Keratinocyte (primary cell): Measurements from ENCODE around the gene TPM4. TPM values are rescaled to one million over a fixed set of nuclear protein-coding genes. Genes with fewer than 3 reads are reported as not detected.

Source experiments
- DNase-seq: peaks from one replicate; pipeline ENCODE4 v3.0.0-alpha.2; 2011; ENCODE audit warnings: low read depth, missing footprints, low spot score
- FAIRE-seq: peaks from 2 replicates; lab custom pipeline; 2011; peaks lifted over from hg19 to GRCh38; lab: Jason Lieb, UNC
- H2AFZ ChIP-seq: 2 replicates; pipeline ENCODE4 v1.6.0; 2012; ENCODE audit warnings: low read length, control low read depth, inconsistent platforms; ENCODE audit not compliant: control insufficient read depth
- H3K27ac ChIP-seq: 2 replicates; pipeline ENCODE4 v1.5.1; 2011; ENCODE audit warnings: low read length; ENCODE audit not compliant: control insufficient read depth, insufficient read depth
- H3K27me3 ChIP-seq: 3 replicates; pipeline ENCODE4 v1.6.0; 2011; ENCODE audit warnings: low read length; ENCODE audit not compliant: control insufficient read depth, insufficient read depth; ENCODE audit errors: extremely low read depth
- H3K36me3 ChIP-seq, 2 experiments: 2 replicates in 1 of 2; 3 replicates in 1 of 2; pipeline ENCODE4 v1.5.1; 2011; ENCODE audit warnings: low read length in 2 of 2, mild to moderate bottlenecking in 1 of 2; ENCODE audit not compliant: control insufficient read depth in 2 of 2, insufficient read depth in 2 of 2; ENCODE audit errors: extremely low read depth in 1 of 2
- H3K4me1 ChIP-seq: 3 replicates; pipeline ENCODE4 v1.5.1; 2011; ENCODE audit warnings: low read length; ENCODE audit not compliant: control insufficient read depth, insufficient read depth; ENCODE audit errors: extremely low read depth
- H3K4me2 ChIP-seq: 3 replicates; pipeline ENCODE4 v1.6.0; 2011; ENCODE audit warnings: low read depth, low read length; ENCODE audit not compliant: control insufficient read depth, insufficient read depth; ENCODE audit errors: extremely low read depth
- H3K4me3 ChIP-seq, 3 experiments: fragments of 200-600 bp in 1 of 3; sonication (generic) in 1 of 3; 2 replicates in 2 of 3; 3 replicates in 1 of 3; pipeline ENCODE4 v1.5.1; 2011 to 2016; ENCODE audit warnings: low read length in 3 of 3, mild to moderate bottlenecking in 3 of 3, control low read depth in 2 of 3, inconsistent platforms in 1 of 3, low read depth in 1 of 3, mixed read lengths in 1 of 3, mixed run types in 1 of 3, moderate library complexity in 1 of 3; ENCODE audit not compliant: control insufficient read depth in 2 of 3, insufficient read depth in 2 of 3; ENCODE audit errors: extremely low read depth in 1 of 3
- H3K79me2 ChIP-seq: 2 replicates; pipeline ENCODE4 v1.6.0; 2012; ENCODE audit warnings: low read length; ENCODE audit not compliant: control insufficient read depth, insufficient read depth
- H3K9ac ChIP-seq: 3 replicates; pipeline ENCODE4 v1.6.0; 2011; ENCODE audit warnings: low read length; ENCODE audit not compliant: control insufficient read depth, insufficient read depth; ENCODE audit errors: extremely low read depth
- H3K9me1 ChIP-seq: 3 replicates; pipeline ENCODE4 v1.6.0; 2011; ENCODE audit warnings: low read length; ENCODE audit not compliant: control insufficient read depth, insufficient read depth; ENCODE audit errors: extremely low read depth
- H3K9me3 ChIP-seq: 2 replicates; pipeline ENCODE4 v1.5.1; 2012; ENCODE audit warnings: low read depth, low read length; ENCODE audit not compliant: control insufficient read depth
- H4K20me1 ChIP-seq: 3 replicates; pipeline ENCODE4 v1.6.0; 2011; ENCODE audit warnings: low read length; ENCODE audit not compliant: control insufficient read depth, insufficient read depth; ENCODE audit errors: extremely low read depth
- EZH2 ChIP-seq: IDR thresholded peaks from one replicate; pipeline ENCODE4 v1.6.1; 2012; ENCODE audit warnings: inconsistent platforms, mild to moderate bottlenecking, low read length, moderate library complexity
- dilution Hi-C: fragments of 300-500 bp; cut with MboI; formaldehyde crosslinking; loops from one replicate; pipeline ENCODE4 v1.7.0; 2020; ENCODE audit warnings: low sequenced_read_pairs; ENCODE audit not compliant: extremely low pct_ligation_motif_present
- polyA plus RNA-seq, 5 experiments: library from polyadenylated mRNA; depleted of rRNA in 3 of 5; stranded (reverse) in 3 of 5; stranded (forward) in 1 of 5; unstranded in 1 of 5; fragments of >200 nt; gene quantifications; 1 replicate in 1 of 5; 2 replicates in 3 of 5; 3 replicates in 1 of 5; pipeline versions ENCODE4 v1.2.1 to v1.2.3, GENCODE V29; 2011 to 2012; ENCODE audit warnings: missing spikeins in 2 of 5, low read depth in 1 of 5, low replicate concordance in 1 of 5
- TF ChIP-seq, protein P1 (sequence below), 3 experiments: IDR thresholded peaks in 1 of 3; conservative IDR thresholded peaks in 1 of 3; optimal IDR thresholded peaks in 1 of 3; 2 replicates in 2 of 3; 3 replicates in 1 of 3; pipeline versions ENCODE3 to v1.5.1; 2011; ENCODE audit warnings: low read length in 3 of 3, mild to moderate bottlenecking in 3 of 3, moderate library complexity in 2 of 3, control low read depth in 1 of 3, inconsistent platforms in 1 of 3; ENCODE audit not compliant: insufficient read depth in 2 of 3; ENCODE audit errors: extremely low read depth in 1 of 3

TPM4 gene
- polyA plus RNA-seq, 1 donor (not counting 4 experiments of a cell fraction or from before 2014, with no cell fraction given) = 646 TPM

DNA sequence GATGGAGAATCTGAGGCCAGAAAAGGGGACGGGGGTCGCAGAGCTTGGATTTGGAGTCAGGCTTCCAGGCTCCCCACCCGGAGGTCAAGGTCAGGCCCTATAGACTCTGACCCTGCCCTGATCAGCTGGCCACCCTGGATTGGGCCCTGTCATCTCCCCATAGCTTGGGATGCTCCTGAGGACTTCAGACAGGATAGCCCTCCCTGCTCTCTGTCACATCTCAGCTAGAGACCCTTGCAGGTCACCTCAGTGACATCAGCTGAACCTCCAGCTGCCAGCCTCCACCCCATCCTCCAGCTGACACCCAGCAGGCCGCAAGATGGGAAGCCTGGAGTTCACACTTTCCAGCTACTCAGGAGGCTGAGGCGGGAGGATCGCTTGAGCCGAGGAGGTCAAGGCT lies 2.8 kb upstream of the TPM4 start:
- peaks cover 2% of the 10 kb centered on the region for H4K20me1 ChIP-seq
- H3K9me3 ChIP-seq = no peaks in the 10 kb centered on the region
- dilution Hi-C loops = no loop called here
- peaks cover 31% of the 10 kb centered on the region for H3K4me1 ChIP-seq
- H3K36me3 ChIP-seq = peaks cover 17 to 20% of the 10 kb centered on the region in 2 experiments
- H3K27me3 ChIP-seq = no peaks in the 10 kb centered on the region
- TF ChIP-seq, protein P1, sequence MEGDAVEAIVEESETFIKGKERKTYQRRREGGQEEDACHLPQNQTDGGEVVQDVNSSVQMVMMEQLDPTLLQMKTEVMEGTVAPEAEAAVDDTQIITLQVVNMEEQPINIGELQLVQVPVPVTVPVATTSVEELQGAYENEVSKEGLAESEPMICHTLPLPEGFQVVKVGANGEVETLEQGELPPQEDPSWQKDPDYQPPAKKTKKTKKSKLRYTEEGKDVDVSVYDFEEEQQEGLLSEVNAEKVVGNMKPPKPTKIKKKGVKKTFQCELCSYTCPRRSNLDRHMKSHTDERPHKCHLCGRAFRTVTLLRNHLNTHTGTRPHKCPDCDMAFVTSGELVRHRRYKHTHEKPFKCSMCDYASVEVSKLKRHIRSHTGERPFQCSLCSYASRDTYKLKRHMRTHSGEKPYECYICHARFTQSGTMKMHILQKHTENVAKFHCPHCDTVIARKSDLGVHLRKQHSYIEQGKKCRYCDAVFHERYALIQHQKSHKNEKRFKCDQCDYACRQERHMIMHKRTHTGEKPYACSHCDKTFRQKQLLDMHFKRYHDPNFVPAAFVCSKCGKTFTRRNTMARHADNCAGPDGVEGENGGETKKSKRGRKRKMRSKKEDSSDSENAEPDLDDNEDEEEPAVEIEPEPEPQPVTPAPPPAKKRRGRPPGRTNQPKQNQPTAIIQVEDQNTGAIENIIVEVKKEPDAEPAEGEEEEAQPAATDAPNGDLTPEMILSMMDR (optimal IDR thresholded peaks at IDR 0.05 in 1 of 3, IDR thresholded peaks at IDR 0.05 in 1 of 3, conservative IDR thresholded peaks at IDR 0.05 in 1 of 3; ENCODE audit: extremely low read depth in 1 of 3, insufficient read depth in 2 of 3, low read length in 3 of 3) = no peak
- TF ChIP-seq EZH2 = no peak
- H3K27ac ChIP-seq = no peak overlapping the region
- H3K79me2 ChIP-seq = peaks cover 29% of the 10 kb centered on the region
- peaks cover 4% of the 10 kb centered on the region for H3K9me1 ChIP-seq
- H2AFZ ChIP-seq = no peak overlapping the region
- no peak for FAIRE-seq
- H3K4me2 ChIP-seq = no peak overlapping the region
- DNase-seq = no peak
- no peak overlapping the region for H3K9ac ChIP-seq
- no peak overlapping the region for H3K4me3 ChIP-seq

- TF ChIP-seq, protein P1 (optimal IDR thresholded peaks at IDR 0.05 in 1 of 3, IDR thresholded peaks at IDR 0.05 in 1 of 3, conservative IDR thresholded peaks at IDR 0.05 in 1 of 3; ENCODE audit: extremely low read depth in 1 of 3, insufficient read depth in 2 of 3, low read length in 3 of 3) = no peak
- no peak for TF ChIP-seq EZH2
- no peaks in the 10 kb centered on the region for H3K27me3 ChIP-seq
- no peaks in the 10 kb centered on the region for H3K9me3 ChIP-seq
- DNase-seq = no peak
- dilution Hi-C loops = no loop called here
- peaks cover 30% of the 10 kb centered on the region for H3K4me1 ChIP-seq
- H3K27ac ChIP-seq = no peak overlapping the region
- no peak overlapping the region for H3K4me2 ChIP-seq
- peaks cover 17 to 20% of the 10 kb centered on the region in 2 experiments for H3K36me3 ChIP-seq
- peaks cover 24% of the 10 kb centered on the region for H3K79me2 ChIP-seq
- H3K9me1 ChIP-seq = peaks cover 3% of the 10 kb centered on the region
- no peak overlapping the region for H2AFZ ChIP-seq
- H4K20me1 ChIP-seq = peaks cover 2% of the 10 kb centered on the region
- no peak overlapping the region for H3K4me3 ChIP-seq
- FAIRE-seq = no peak
- no peak overlapping the region for H3K9ac ChIP-seq
These were observed 2.3 kb upstream of the TPM4 start for GRCh38 chr19:16073988-16074387.
